ENCODE measurements around the gene SYCE1L. TPM values are rescaled to one million over a fixed set of nuclear protein-coding genes. Genes with fewer than 3 reads are reported as not detected.
"Not testable (repeated sequence)": the region's sequence is repeated elsewhere in the genome, so short reads cannot be mapped to it uniquely, and the experiment has no call there.

SYCE1L gene
- total RNA-seq, 1 donor from 2014 or later, result 4.2 TPM

- TF ChIP-seq POLR2A (IDR thresholded peaks at IDR 0.05) (no peak), CTCF (IDR thresholded peaks at IDR 0.05) (no peak), POLR2AphosphoS5 (IDR thresholded peaks at IDR 0.05; ENCODE audit: insufficient read depth in 1 of 2, low read depth in 1 of 2) (no peak)
- Histone ChIP-seq H3K27me3 (no peaks in the 10 kb centered on the region), H3K4me3 (no peak overlapping the region), H3K36me3 (no peaks in the 10 kb centered on the region), H3K4me1 (no peaks in the 10 kb centered on the region), H3K9me3 (no peaks in the 10 kb centered on the region), H3K27ac (no peak overlapping the region)
- intact Hi-C loops (cut with DNase I), result loop anchor here (5.0 to 10.0 kb wide), 2 partner anchors 344 to 416 kb away; no protein-coding TSS in a partner anchor
- no peak for DNase-seq (ENCODE audit: extremely low spot score in 2 of 2)
Measured at GRCh38 chr16:77238593-77238992, 39.4 kb downstream of the SYCE1L start.

DNA sequence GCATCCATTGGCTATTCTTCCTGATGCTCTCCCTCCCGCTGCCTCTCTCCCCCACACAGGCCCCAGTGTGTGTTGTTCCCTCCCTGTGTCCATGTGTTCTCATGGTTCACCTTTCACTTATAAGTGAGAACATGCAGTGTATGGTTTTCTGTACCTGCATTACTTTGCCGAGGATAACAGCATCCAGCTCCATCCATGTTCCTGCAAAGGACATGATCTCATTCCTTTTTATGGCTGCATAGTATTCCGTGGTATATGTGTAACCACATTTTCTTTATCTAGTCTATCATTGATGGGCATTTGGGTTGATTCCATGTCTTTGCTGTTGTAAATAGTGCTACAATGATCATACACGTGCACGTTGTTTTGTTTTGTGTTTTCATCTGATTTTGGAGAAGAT is 43.3 kb downstream of the SYCE1L start:
- H3K4me3 ChIP-seq; intact Hi-C loops (cut with DNase I); H3K27me3 ChIP-seq; H3K27ac ChIP-seq; H3K4me1 ChIP-seq; DNase-seq (ENCODE audit: extremely low spot score in 2 of 2); H3K36me3 ChIP-seq; H3K9me3 ChIP-seq: not testable (repeated sequence)

- no peaks in the 10 kb centered on the region for H3K36me3 ChIP-seq
- no peaks in the 10 kb centered on the region for H3K4me1 ChIP-seq
- H3K4me3 ChIP-seq, result no peak overlapping the region
- no peaks in the 10 kb centered on the region for H3K9me3 ChIP-seq
- no peaks in the 10 kb centered on the region for H3K27me3 ChIP-seq
- intact Hi-C loops (cut with DNase I), result no loop called here
- no peak overlapping the region for H3K27ac ChIP-seq
- no peak for TF ChIP-seq POLR2AphosphoS5 (IDR thresholded peaks at IDR 0.05; ENCODE audit: insufficient read depth in 1 of 2, low read depth in 1 of 2)
- DNase-seq (ENCODE audit: extremely low spot score in 2 of 2), result no peak
Measured at GRCh38 chr16:77246150-77246549, 46.9 kb downstream of the SYCE1L start.

GRCh38 chr16:77250400-77250799 is 51.2 kb downstream of the SYCE1L start:
- Histone ChIP-seq H3K27me3 (no peaks in the 10 kb centered on the region), H3K9me3 (no peaks in the 10 kb centered on the region), H3K27ac (no peak overlapping the region), H3K4me3 (no peak overlapping the region), H3K4me1 (no peaks in the 10 kb centered on the region), H3K36me3 (no peaks in the 10 kb centered on the region)
- no peak for DNase-seq (ENCODE audit: extremely low spot score in 2 of 2)
- intact Hi-C loops (cut with DNase I), result no loop called here
- no peak for TF ChIP-seq CTCF (IDR thresholded peaks at IDR 0.05)
- TF ChIP-seq POLR2AphosphoS5 (IDR thresholded peaks at IDR 0.05; ENCODE audit: insufficient read depth in 1 of 2, low read depth in 1 of 2), result no peak
- no peak for TF ChIP-seq POLR2A (IDR thresholded peaks at IDR 0.05)

Other genes with a start within 250 kb of the SYCE1L start
- gene MON1B, start 8.2 kb upstream of the SYCE1L start, total RNA-seq, result 28.2 TPM
- gene ADAMTS18, start 235.6 kb downstream of the SYCE1L start, total RNA-seq, result 0.25 TPM

All from vagina (tissue), 2 donors.